IMR-90 (cell line): ENCODE data around the gene SCD. TPM values are rescaled to one million over a fixed set of nuclear protein-coding genes. Genes with fewer than 3 reads are reported as not detected.

Experiments
- ATAC-seq: fragments of 200-7000 bp; cut with Tn5 transposase; 2 replicates; pipeline ENCODE4 v1.9.1; 2020; ENCODE audit warnings: low read depth, mild to moderate bottlenecking, moderate library complexity
- BruUV-seq: library from RNA; stranded (reverse); fragments of 400-500 nt; replicated peaks from 2 replicates; lab custom pipeline; 2021; lab: Mats Ljungman, UMichigan
- CTCF ChIA-PET: fragments of 300-600 bp; formaldehyde crosslinking; extraction: SDS; loops from one replicate; lab custom pipeline; 2021; ENCODE audit warnings: antibody characterized with exemption; lab: Yijun Ruan, JAX
- POLR2A ChIA-PET: fragments of 300-600 bp; sonication (Branson Sonifier 250); formaldehyde crosslinking; loops from one replicate; lab custom pipeline; 2022; ENCODE audit warnings: antibody characterized with exemption; ENCODE audit not compliant: unreplicated experiment; lab: Charles Lee
- DNase-seq: peaks from one replicate; pipeline ENCODE4 v3.0.0; 2013
- H2AFZ ChIP-seq: replicated peaks from 2 replicates; pipeline ENCODE3; 2013; ENCODE audit warnings: low read length, mild to moderate bottlenecking; ENCODE audit not compliant: poor library complexity
- H2AK5ac ChIP-seq: 2 replicates; pipeline ENCODE4 v1.6.1; 2013; ENCODE audit warnings: low read depth, low read length, inconsistent platforms
- H2AK9ac ChIP-seq: replicated peaks from 2 replicates; pipeline ENCODE3; 2013; ENCODE audit warnings: mild to moderate bottlenecking, low read depth, low read length, moderate library complexity; ENCODE audit not compliant: poor library complexity
- H2BK120ac ChIP-seq: 2 replicates; pipeline ENCODE4 v1.6.1; 2013; ENCODE audit warnings: low read depth, low read length, inconsistent platforms
- H2BK15ac ChIP-seq: 3 replicates; pipeline ENCODE4 v1.6.1; 2013; ENCODE audit warnings: low read depth, low read length, inconsistent platforms
- H2BK20ac ChIP-seq: 2 replicates; pipeline ENCODE4 v1.6.1; 2013; ENCODE audit warnings: low read depth, mild to moderate bottlenecking, inconsistent platforms, low read length, moderate library complexity
- H2BK5ac ChIP-seq: 2 replicates; pipeline ENCODE4 v1.6.1; 2013; ENCODE audit warnings: mild to moderate bottlenecking, low read depth, low read length, inconsistent platforms; ENCODE audit not compliant: poor library complexity, severe bottlenecking
- H3K14ac ChIP-seq: replicated peaks from 2 replicates; pipeline ENCODE4 v1.6.1; 2013; ENCODE audit warnings: low read depth, low read length, inconsistent platforms
- H3K18ac ChIP-seq: 2 replicates; pipeline ENCODE4 v1.6.1; 2013; ENCODE audit warnings: low read depth, low read length, control low read depth
- H3K23ac ChIP-seq: 2 replicates; pipeline ENCODE4 v1.6.1; 2013; ENCODE audit warnings: low read depth, low read length, inconsistent platforms
- H3K27ac ChIP-seq: 2 replicates; pipeline ENCODE4 v1.5.1; 2013; ENCODE audit warnings: mild to moderate bottlenecking, control low read depth, low read length; ENCODE audit not compliant: insufficient read depth
- H3K27me3 ChIP-seq: 2 replicates; pipeline ENCODE4 v1.6.1; 2013; ENCODE audit warnings: low read length; ENCODE audit not compliant: control insufficient read depth, insufficient read depth
- H3K36me3 ChIP-seq: 2 replicates; pipeline ENCODE4 v1.6.1; 2013; ENCODE audit warnings: low read length, mixed read lengths; ENCODE audit not compliant: control insufficient read depth, insufficient read depth
- H3K4ac ChIP-seq: 2 replicates; pipeline ENCODE4 v1.6.1; 2013; ENCODE audit warnings: low read depth, low read length, inconsistent platforms
- H3K4me1 ChIP-seq: 2 replicates; pipeline ENCODE4 v1.6.1; 2013; ENCODE audit warnings: low read length, mixed read lengths; ENCODE audit not compliant: control insufficient read depth, insufficient read depth
- H3K4me2 ChIP-seq: 2 replicates; pipeline ENCODE4 v1.6.1; 2013; ENCODE audit warnings: low read depth, mild to moderate bottlenecking, control low read depth, low read length, moderate library complexity
- H3K4me3 ChIP-seq: 2 replicates; pipeline ENCODE4 v1.5.1; 2013; ENCODE audit warnings: low read depth, mild to moderate bottlenecking, control low read depth, low read length, moderate library complexity; ENCODE audit not compliant: insufficient read depth
- H3K56ac ChIP-seq: 2 replicates; pipeline ENCODE4 v1.6.1; 2013; ENCODE audit warnings: low read length, inconsistent platforms; ENCODE audit not compliant: insufficient read depth; ENCODE audit errors: extremely low read depth
- H3K79me1 ChIP-seq, 2 experiments: 2 replicates each; pipeline ENCODE4 v1.6.1; 2013; ENCODE audit warnings: low read length in 2 of 2, inconsistent platforms in 1 of 2, low read depth in 1 of 2
- H3K9ac ChIP-seq: 2 replicates; pipeline ENCODE4 v1.6.1; 2013; ENCODE audit warnings: low read depth, low read length, control low read depth
- H3K9me1 ChIP-seq: 2 replicates; pipeline ENCODE4 v1.6.1; 2013; ENCODE audit warnings: low read length, inconsistent platforms; ENCODE audit not compliant: insufficient read depth
- H3K9me3 ChIP-seq: 2 replicates; pipeline ENCODE4 v1.6.1; 2013; ENCODE audit warnings: low read length; ENCODE audit not compliant: control insufficient read depth, insufficient read depth
- H4K20me1 ChIP-seq: 2 replicates; pipeline ENCODE4 v1.6.1; 2013; ENCODE audit warnings: low read length, inconsistent platforms; ENCODE audit not compliant: insufficient read depth
- H4K5ac ChIP-seq: 2 replicates; pipeline ENCODE4 v1.6.1; 2013; ENCODE audit warnings: mild to moderate bottlenecking, low read depth, low read length, control low read depth
- H4K8ac ChIP-seq, 2 experiments: 2 replicates each; pipeline ENCODE4 v1.6.1; 2013; ENCODE audit warnings: low read depth in 2 of 2, low read length in 2 of 2, control low read depth in 1 of 2, inconsistent platforms in 1 of 2
- H4K91ac ChIP-seq: 2 replicates; pipeline ENCODE4 v1.6.1; 2013; ENCODE audit warnings: low read depth, low read length, inconsistent platforms; ENCODE audit not compliant: insufficient read depth
- CHD1 ChIP-seq: IDR thresholded peaks from 2 replicates; pipeline ENCODE4 v1.6.1; 2012; ENCODE audit warnings: low read depth, low read length, improper control_type of control experiment
- CTCF ChIP-seq: conservative IDR thresholded peaks from 2 replicates; pipeline ENCODE4 v1.5.1; 2012; ENCODE audit warnings: mild to moderate bottlenecking, low read depth, low read length, improper control_type of control experiment
- ELK1 ChIP-seq: fragments of 150-350 bp; IDR thresholded peaks from 2 replicates; pipeline ENCODE4 v1.6.1; 2016; ENCODE audit warnings: low read depth, mild to moderate bottlenecking, low read length, moderate library complexity, borderline replicate concordance
- FOS ChIP-seq: fragments of 150-350 bp; IDR thresholded peaks from 2 replicates; pipeline ENCODE4 v1.6.1; 2016; ENCODE audit warnings: low read depth, low read length
- MAFK ChIP-seq: IDR thresholded peaks from 2 replicates; pipeline ENCODE4 v1.6.1; 2012; ENCODE audit warnings: low read depth, low read length, improper control_type of control experiment
- MXI1 ChIP-seq: IDR thresholded peaks from 2 replicates; pipeline ENCODE4 v1.6.1; 2012; ENCODE audit warnings: low read depth, mild to moderate bottlenecking, low read length, moderate library complexity, borderline replicate concordance
- POLR2A ChIP-seq: IDR thresholded peaks from 2 replicates; pipeline ENCODE4 v1.6.1; 2012; ENCODE audit warnings: mild to moderate bottlenecking, low read depth, low read length
- RAD21 ChIP-seq: IDR thresholded peaks from 2 replicates; pipeline ENCODE4 v1.6.1; 2012; ENCODE audit warnings: low read length, improper control_type of control experiment
- RCOR1 ChIP-seq: IDR thresholded peaks from 2 replicates; pipeline ENCODE4 v1.6.1; 2012; ENCODE audit warnings: mild to moderate bottlenecking, low read length, improper control_type of control experiment; ENCODE audit not compliant: insufficient replicate concordance
- RFX5 ChIP-seq: IDR thresholded peaks from 2 replicates; pipeline ENCODE4 v1.8.0; 2012; ENCODE audit warnings: low read depth, mild to moderate bottlenecking, low read length, moderate library complexity
- SMC3 ChIP-seq: fragments of 150-350 bp; IDR thresholded peaks from 2 replicates; pipeline ENCODE4 v1.6.1; 2016; ENCODE audit warnings: low read depth, mild to moderate bottlenecking, antibody characterized with exemption, low read length, moderate library complexity
- USF2 ChIP-seq: fragments of 150-350 bp; IDR thresholded peaks from 2 replicates; pipeline ENCODE4 v1.6.1; 2017; ENCODE audit warnings: mild to moderate bottlenecking, antibody characterized with exemption, low read length, low read depth
- WGBS, 2 experiments: methylation state at CpG; one replicate each; pipeline versions ENCODE4 v1.1.5 to v1.1.7; 2013; ENCODE audit warnings: missing lambda C conversion rate in 2 of 2; ENCODE audit not compliant: insufficient read length in 1 of 2; ENCODE audit errors: extremely low coverage in 2 of 2; 5-methylcytosine and 5-hydroxymethylcytosine counted together
- dilution Hi-C: fragments of 300-500 bp; cut with HindIII; formaldehyde crosslinking; loops from one replicate; pipeline ENCODE4 v1.14.3; 2018; ENCODE audit warnings: low sequenced_read_pairs; ENCODE audit not compliant: unreplicated experiment
- in situ Hi-C: fragments of 300-500 bp; cut with MboI; formaldehyde crosslinking; loops from 3 replicates; pipeline ENCODE4 v1.14.3; 2019; ENCODE audit warnings: low sequenced_read_pairs, inconsistent platforms, mixed read lengths
- intact Hi-C: fragments of 100-400 bp; cut with micrococcal nuclease; formaldehyde crosslinking; loops from 2 replicates; pipeline ENCODE4 v1.10.0; 2022
- polyA plus RNA-seq, 3 experiments: library from polyadenylated mRNA; depleted of rRNA; stranded (reverse); fragments of >200 nt; gene quantifications; 2 replicates each; pipeline ENCODE4 v1.2.3, GENCODE V29; 2012; ENCODE audit warnings: low replicate concordance in 1 of 3
- total RNA-seq: library from RNA; depleted of rRNA; stranded (reverse); fragments of >200 nt; gene quantifications from 2 replicates; pipeline ENCODE4 v1.2.3, GENCODE V29; 2012

The SCD gene
- total and polyA plus RNA-seq, 2 of the 4 experiments (the other 2 are of a cell fraction), result 50.7 to 65.1 TPM

- Histone ChIP-seq H3K9ac (no peak overlapping the region), H3K23ac (no peak overlapping the region), H2BK120ac (no peak overlapping the region), H4K91ac (no peak overlapping the region), H2BK20ac (no peak overlapping the region), H2AFZ (no peak overlapping the region), H3K27ac (no peak overlapping the region), H3K4ac (no peak overlapping the region), H3K79me1 (no peaks in the 10 kb centered on the region), H3K4me2 (no peak overlapping the region), H2AK9ac (no peak overlapping the region), H3K18ac (no peak overlapping the region), H3K4me3 (no peak overlapping the region), H2BK15ac (no peak overlapping the region), H3K27me3 (no peaks in the 10 kb centered on the region), H3K14ac (no peak overlapping the region), H2BK5ac (no peak overlapping the region), H3K9me3 (no peaks in the 10 kb centered on the region), H4K8ac (no peak overlapping the region), H3K4me1 (no peaks in the 10 kb centered on the region), H3K9me1 (no peaks in the 10 kb centered on the region), H2AK5ac (no peak overlapping the region), H3K36me3 (peaks cover 3% of the 10 kb centered on the region; the same call in 1 of the 2 replicates), H4K5ac (no peak overlapping the region), H4K20me1 (no peaks in the 10 kb centered on the region), H3K56ac (no peak overlapping the region)
- no peak for TF ChIP-seq CTCF
- TF ChIP-seq RCOR1, result no peak
- TF ChIP-seq USF2, result no peak
- no peak for TF ChIP-seq RFX5
- no peak for TF ChIP-seq ELK1
- TF ChIP-seq CHD1, result no peak
- TF ChIP-seq MAFK, result no peak
- no peak for TF ChIP-seq SMC3
- TF ChIP-seq POLR2A, result no peak
- no peak for TF ChIP-seq RAD21
- no peak for TF ChIP-seq MXI1
- no peak for TF ChIP-seq FOS
- WGBS, 2 experiments, result 95% methylated on average over 10 of the region's 13 CpGs; no CpG with 5 or more reads in 1 of the 2 experiments
- ATAC-seq, result no peak
- CTCF ChIA-PET, result no interaction called here
- in situ Hi-C loops (no loop called here), intact Hi-C loops (no loop called here), dilution Hi-C loops (no loop called here)
- no TSS peak for BruUV-seq
- POLR2A ChIA-PET, result no interaction called here
- no peak for DNase-seq
These were observed 35.5 kb downstream of the SCD start for GRCh38 chr10:100382553-100382952.
